GM11168 (cell line): Measurements from ENCODE around the gene CHST11.

ENCODE experiments used
- in situ Hi-C: fragments of 300-500 bp; cut with MboI; formaldehyde crosslinking; loops from one replicate; pipeline ENCODE4 v1.12.0; 2022; ENCODE audit warnings: low sequenced_read_pairs; ENCODE audit not compliant: unreplicated experiment

The CHST11 gene

GRCh38 chr12:104741077-104741476 is 284.3 kb downstream of the CHST11 start:
- in situ Hi-C loops, result loop anchor here (25.0 kb wide), 1 partner anchor 321 kb away; no protein-coding TSS in a partner anchor

DNA sequence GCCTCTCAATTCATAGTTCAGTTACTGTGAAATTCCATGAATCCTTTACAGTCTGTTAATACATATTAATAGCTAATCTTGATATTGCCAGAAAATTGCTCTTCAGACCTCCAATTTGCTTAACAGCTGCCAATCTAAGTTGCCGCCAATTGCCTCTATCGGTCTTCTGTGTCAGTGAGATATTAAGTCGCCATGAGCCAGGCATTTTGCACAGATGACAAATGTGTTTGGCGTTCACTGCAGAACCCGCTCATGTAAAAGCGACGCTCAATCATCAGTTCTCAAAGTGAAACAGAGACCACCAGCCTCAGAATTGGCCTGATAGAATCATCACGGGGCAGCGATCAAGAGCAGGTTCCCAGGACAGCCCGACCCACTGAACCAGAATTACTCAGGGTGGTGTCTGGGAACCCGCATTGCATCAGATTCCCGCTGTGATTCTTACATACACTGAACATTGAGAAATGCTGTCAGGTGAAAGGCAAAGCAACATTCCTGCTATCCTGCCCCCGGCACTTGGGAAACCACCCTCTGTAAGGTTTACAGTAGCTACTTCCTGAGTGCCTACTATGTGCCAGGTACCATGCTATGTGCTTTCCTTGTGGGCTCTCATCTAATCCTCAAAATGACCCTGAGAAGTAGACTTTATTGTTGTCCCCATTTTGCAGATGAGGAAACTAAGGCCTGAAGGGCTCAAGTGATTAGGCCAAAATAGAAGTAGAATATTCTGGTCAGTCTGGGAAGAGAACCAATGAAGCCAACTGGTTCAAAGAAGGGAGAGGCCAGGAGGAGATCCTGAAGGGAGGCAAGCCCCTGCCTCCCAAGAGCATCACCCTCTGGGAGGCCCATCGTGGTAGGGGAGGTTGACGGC is 285.0 kb downstream of the CHST11 start:
- in situ Hi-C loops, result loop anchor here (25.0 kb wide), 1 partner anchor 321 kb away; no protein-coding TSS in a partner anchor

DNA sequence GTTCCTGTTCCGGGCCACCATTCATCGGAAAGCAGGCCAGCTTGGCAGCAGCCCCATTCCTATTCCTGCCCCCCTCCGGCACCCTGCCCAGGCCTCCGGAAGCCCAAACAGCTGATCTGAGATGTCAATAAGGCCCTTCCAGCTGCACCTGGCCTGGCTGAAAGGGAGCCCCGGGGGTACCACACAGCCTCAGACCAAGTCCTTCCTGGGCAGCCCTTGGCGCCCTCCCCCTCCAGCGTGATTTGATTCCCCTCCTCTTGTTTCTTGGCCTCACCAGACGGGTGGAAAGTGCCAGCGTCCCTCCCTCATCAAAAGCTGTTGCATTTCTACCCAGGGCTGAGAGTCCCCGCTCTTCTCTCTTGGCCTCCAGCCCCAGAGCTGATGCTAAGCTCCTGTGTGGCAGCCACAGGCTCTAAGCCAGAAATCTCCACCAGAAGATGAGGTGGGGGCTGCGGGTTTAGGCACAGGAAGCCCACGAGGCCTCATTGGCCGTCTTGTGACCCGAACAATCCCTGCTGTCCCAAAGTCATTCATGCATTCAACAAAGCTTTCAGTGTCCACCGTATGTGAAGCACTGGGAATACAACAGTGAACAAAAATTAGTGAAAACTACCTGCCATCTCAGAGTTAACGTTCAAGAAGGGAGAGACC is 285.9 kb downstream of the CHST11 start:
- in situ Hi-C loops, result loop anchor here (25.0 kb wide), 1 partner anchor 320 kb away; no protein-coding TSS in a partner anchor

DNA sequence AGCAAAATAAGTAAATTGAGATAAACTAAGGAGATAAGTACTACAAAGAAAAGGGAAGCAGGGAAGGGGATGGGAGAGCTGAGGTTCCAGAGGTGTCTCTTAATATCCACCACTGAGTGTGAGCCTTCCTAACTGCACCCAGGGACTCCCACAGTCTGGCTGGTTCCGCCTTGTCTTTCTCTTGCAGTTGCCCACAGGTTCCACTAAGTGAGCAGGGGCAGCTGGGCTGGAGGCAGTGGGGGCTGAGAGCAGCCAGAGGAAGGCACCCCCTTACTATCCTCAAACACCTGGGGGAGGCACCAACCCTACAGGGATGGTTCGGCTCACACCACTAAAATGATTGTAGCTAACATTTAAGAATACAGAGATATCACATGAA is 286.4 kb downstream of the CHST11 start:
- in situ Hi-C loops, result loop anchor here (25.0 kb wide), 1 partner anchor 319 kb away; no protein-coding TSS in a partner anchor

DNA sequence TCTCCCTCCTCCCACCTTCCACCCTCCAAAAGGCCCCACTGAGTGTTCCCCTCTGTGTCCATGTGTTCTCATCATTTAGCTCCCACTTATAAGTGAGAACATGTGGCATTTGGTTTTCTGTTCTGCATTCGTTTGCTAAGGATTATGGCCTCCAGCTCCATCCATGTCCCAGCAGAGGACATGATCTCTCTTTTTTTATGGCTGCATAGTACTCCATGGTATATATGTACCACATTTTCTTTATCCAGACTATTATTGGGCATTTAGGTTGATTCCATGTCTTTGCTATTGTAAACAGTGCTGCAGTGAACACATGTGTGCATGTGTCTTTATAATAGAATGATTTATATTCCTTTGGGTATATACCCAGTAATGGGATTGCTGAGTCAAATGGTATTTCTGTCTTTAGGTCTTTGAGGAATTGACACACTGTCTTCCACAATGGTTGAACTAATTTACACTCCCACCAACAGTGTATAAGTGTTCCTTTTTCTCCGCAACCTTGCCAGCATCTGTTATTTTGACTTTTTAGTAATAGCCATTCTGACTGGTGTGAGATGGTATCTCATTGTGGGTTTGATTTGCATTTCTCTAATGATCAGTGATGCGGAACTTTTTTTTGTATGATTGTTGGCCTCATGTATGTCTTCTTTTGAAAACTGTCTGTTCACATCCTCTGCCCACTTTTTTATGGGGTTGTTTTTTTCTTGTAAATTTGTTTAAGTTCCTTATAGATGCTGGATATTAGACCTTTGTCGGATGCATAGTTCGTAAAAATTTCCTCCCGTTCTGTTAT is 287.2 kb downstream of the CHST11 start:
- in situ Hi-C loops, result loop anchor here (25.0 kb wide), 1 partner anchor 318 kb away; no protein-coding TSS in a partner anchor

GRCh38 chr12:104746467-104747088 is 289.8 kb downstream of the CHST11 start:
- in situ Hi-C loops, result loop anchor here (25.0 kb wide), 1 partner anchor 316 kb away; no protein-coding TSS in a partner anchor

DNA sequence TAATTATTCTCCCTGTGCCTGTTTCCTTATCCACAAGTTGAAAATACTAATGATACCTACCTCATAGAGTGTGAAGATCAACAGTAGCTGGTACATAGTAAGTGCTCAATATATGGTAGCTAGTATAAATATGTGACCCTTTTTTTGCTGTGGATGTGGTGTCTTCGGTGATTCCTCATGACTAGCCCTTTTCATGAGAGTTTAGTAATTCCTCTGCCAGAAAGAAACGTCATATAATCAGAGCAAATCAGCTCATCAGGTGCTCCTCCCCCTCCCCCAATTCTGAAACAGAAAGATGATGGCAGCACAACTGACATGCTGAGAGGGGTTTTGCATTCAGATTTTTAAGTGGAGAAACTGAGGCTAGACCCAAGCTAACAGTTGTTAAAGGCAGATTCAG is 290.6 kb downstream of the CHST11 start:
- in situ Hi-C loops, result loop anchor here (25.0 kb wide), 1 partner anchor 315 kb away; no protein-coding TSS in a partner anchor

- in situ Hi-C loops, result loop anchor here (25.0 kb wide), 1 partner anchor 314 kb away; no protein-coding TSS in a partner anchor
Measured at GRCh38 chr12:104747955-104748354, 291.2 kb downstream of the CHST11 start.

GRCh38 chr12:104748356-104748755 is 291.6 kb downstream of the CHST11 start:
- in situ Hi-C loops, result loop anchor here (25.0 kb wide), 1 partner anchor 314 kb away; no protein-coding TSS in a partner anchor

DNA sequence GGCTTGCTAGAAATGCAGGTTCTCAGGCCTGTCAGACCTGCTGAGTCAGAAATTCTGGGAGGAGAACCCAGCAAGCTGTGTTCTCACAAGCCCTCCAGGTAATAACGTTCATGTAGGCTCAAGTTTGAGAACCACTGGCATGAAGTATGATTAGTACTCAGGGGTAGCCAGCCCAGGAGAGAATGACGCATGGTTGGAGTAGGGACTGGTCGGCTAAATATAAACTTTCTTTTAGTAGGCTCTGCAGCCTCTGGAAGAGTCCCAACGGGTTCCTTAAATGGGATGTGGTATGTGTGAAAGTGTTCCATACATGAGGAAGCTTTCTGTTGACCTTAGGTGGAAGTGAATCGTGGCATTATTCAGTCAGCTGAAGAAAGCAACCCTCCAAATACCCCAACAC is 292.0 kb downstream of the CHST11 start:
- in situ Hi-C loops, result loop anchor here (25.0 kb wide), 1 partner anchor 314 kb away; no protein-coding TSS in a partner anchor

DNA sequence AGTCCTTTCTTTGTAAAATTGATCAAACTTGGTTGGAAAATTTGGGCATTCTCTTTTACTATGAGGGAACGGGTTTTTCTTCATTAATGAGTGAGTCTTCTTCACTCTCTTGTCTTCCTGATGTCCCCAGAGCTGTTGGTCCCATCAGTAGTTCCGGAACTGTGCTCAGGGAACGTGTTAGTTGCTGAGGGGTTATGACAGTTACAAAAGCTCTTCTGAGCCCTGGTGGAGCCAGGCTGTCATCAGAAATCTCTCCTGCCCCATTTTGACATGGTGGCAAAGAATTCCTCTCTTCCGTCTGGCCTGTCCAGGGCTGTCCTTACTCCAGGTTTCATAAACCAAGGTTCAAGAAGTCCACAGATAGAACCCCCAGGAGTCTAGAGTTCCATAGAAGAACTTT is 292.8 kb downstream of the CHST11 start:
- in situ Hi-C loops, result loop anchor here (25.0 kb wide), 1 partner anchor 313 kb away; no protein-coding TSS in a partner anchor

GRCh38 chr12:104750061-104750460 is 293.3 kb downstream of the CHST11 start:
- in situ Hi-C loops, result no loop called here

DNA sequence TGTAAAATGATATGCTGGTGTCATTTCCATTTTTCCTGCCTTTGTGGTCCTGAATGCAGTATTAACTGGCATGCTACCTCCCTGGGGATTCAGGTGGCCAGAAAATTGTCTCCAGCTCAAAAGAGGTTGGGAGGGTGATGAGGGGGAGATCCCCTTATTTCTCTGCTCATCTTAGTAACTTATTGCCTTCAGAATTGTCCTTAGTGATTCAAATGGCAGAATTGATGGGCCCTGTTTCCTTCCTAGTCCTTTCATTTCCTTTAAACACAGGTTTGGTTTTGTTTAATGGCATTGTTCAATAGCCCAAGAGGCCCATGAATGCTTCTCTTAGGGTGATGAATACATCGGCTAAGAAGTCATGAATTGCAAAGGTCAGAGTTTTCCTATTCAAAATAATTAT is 294.4 kb downstream of the CHST11 start:
- in situ Hi-C loops, result no loop called here

DNA sequence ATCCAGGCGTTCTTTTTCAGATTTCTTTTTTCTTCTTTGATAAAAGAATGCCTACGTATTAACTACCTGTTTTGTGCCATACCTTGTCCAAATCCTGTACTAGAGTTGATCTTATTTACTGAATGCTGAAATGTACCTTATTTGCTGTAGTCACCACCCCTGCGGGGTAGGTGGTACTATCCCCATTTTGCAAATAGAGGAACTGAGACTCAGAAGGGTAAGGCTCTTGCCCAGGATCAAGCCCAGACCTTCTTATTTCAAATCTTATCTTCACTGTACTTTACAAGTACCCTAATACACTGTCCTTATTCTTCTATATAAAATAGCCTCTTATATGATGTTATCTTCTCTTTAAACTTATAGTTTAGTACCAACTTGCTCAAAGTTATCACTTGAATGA is 294.8 kb downstream of the CHST11 start:
- in situ Hi-C loops, result no loop called here

GRCh38 chr12:104752016-104752415 is 295.3 kb downstream of the CHST11 start:
- in situ Hi-C loops, result no loop called here

DNA sequence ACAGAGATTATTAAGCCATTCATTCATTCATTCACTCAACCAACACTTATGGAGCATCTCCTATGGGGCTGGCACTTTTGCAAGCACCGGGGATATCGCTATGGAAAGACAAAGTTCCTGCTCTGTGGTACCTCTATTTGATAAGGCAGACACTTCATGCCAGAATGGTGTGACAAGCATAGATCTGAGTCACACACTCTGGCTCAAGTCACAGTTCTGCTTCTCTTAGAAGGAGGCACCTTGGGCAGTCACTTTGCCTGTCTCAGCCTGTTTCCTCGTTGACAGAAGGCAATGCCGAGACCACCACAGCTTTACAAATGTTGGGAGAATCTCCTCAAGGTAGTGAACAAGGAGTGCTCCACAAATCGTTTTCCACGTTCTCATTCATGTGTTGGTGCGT is 296.1 kb downstream of the CHST11 start:
- in situ Hi-C loops, result no loop called here

DNA sequence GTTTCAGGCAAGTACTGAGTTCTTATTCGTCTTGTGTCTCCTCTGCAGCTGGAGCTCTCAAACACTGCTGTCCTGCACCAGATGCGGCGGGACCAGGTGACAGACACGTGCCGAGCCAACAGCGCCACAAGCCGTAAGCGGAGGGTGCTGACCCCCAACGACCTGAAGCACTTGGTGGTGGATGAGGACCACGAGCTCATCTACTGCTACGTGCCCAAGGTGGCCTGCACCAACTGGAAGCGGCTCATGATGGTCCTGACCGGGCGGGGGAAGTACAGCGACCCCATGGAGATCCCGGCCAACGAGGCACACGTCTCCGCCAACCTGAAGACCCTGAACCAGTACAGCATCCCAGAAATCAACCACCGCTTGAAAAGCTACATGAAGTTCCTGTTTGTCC is 300.2 kb downstream of the CHST11 start:
- in situ Hi-C loops, result no loop called here

DNA sequence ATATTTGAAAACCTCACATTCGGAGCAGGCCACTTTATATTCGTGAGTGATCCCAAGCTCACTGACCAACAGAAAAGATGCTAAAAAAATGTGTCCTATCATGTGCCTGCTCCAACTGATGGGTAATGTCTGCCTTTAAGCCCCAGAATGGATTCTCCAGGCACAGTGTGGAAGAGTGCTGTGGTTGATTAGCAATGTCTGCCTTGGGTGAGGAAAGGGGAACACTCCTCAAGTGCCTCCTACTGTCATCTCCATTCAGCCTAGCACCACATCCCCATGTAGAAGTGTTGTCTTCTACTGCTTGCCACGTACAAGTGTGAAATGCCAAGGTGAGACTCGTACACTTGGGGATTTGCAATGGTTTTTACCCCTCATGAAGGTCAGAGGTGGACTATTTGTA is 302.0 kb downstream of the CHST11 start:
- in situ Hi-C loops, result no loop called here

DNA sequence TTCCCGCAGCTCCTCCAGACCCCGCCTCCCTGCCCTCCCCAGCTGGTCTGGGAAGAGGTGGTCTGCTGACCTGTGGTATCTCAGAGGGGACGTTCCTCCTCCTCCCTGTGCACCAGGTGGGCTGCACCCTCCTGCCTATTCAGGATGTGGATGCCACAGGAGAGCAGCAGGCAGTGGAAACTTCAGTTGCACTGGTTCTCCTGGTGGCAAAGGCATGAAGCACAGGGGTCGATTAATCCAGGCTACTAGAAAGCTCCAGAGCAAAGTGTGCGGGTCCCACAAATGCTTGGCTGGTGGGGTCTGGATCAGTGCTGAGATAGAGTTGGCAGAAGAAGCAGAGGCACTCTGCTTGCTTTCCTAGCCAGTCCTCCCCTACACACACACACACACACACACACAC is 304.3 kb downstream of the CHST11 start:
- in situ Hi-C loops, result no loop called here

DNA sequence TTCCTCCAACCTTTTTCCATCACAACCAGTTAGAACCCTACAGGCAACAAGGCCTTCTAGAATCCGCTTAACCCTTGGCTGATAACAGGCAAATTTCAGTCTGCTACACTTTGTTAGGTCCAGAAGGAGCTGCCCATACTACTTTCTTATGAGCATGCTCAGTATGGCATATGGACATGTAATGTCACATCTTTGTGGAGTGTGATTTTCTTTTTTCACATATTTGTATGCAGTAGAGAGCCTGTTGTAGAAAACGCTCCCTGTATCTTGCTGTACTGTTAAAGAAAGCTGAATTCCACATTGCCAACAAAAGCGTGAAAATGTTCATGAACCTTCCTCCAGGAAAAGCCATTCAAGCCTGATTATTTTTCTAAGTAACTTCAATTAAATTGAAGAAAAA is 304.9 kb downstream of the CHST11 start:
- in situ Hi-C loops, result no loop called here
